ENCODE measurements around the gene CTNNBL1.

CTNNBL1 gene

DNA sequence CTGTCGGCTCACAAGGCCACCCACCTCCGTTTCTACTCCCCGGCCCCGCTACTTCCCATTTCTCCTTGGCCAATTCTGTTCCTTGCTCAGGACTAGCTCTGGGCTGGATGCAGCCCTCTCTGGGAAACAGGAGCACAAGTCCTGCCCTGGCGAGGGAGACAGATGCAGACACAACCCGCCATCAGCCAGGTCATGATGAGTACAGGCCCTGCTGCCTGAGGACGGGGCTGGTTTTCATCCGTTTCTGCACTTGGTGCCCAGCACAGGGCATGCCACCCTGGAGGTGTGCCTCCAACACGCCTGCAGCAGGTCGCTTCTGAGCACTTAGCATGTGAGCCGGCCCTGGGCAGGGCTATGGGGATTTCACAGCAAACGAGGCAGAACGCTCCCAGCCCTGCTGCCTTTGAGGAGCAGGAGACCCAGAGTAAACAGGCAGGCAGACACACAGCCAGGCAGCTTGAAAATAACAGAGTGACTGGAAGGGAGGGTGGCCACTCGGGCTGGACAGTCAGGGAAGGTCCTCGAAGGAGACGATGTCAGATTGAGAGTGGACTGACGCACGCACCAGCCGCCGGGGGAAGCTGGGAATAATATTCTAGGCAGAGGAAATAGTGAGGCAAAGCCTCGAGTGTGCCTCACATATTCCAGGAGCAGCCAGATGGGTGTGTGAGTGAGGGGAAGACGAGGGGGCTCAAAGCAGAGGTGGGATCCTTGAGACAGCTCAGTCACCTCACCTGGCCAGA lies 187.9 kb downstream of the CTNNBL1 start:
- TF ChIP-seq ZFX (IDR thresholded peaks at IDR 0.05; ENCODE audit: borderline replicate concordance) = no peak
- no peak overlapping the region for H3K27ac ChIP-seq

DNA sequence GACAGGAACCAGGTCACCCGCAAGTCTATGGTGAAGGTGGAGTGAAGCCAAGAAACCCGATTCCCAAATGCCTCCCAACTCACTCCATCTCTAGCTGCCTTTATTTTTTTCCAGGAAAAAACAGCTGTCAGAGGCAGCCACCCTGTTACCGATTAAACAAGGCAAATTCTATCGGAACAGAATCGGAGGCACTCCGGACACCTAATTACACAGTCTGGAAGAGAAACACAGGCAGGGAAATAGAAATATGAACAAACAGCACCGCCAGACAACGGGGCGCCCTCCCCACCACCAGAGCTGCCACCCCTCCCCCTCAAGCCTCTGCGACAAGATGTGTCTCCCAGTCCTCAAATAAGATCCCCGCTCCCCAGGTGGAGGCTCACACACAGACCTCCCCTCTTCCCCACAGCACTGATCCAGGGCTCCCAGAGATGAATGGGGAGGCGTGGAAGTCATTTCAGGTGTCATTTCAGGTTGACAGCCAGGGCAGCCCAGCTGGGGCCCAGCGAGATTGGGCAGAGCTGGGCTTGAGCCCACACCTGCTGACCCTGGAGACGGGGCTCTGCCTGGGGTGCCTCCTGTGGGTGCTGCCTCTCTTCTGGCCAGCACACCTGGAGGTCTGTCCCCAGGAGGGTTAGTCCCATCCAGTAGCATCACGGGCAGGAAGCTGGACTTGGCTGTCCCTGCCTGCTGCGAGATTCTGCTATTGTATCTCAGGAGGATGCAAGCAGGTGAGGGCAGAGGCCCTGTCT lies 189.3 kb downstream of the CTNNBL1 start:
- H3K27ac ChIP-seq = no peak overlapping the region
- TF ChIP-seq, protein P1, sequence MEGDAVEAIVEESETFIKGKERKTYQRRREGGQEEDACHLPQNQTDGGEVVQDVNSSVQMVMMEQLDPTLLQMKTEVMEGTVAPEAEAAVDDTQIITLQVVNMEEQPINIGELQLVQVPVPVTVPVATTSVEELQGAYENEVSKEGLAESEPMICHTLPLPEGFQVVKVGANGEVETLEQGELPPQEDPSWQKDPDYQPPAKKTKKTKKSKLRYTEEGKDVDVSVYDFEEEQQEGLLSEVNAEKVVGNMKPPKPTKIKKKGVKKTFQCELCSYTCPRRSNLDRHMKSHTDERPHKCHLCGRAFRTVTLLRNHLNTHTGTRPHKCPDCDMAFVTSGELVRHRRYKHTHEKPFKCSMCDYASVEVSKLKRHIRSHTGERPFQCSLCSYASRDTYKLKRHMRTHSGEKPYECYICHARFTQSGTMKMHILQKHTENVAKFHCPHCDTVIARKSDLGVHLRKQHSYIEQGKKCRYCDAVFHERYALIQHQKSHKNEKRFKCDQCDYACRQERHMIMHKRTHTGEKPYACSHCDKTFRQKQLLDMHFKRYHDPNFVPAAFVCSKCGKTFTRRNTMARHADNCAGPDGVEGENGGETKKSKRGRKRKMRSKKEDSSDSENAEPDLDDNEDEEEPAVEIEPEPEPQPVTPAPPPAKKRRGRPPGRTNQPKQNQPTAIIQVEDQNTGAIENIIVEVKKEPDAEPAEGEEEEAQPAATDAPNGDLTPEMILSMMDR (IDR thresholded peaks at IDR 0.05) = no peak
- TF ChIP-seq ZFX (IDR thresholded peaks at IDR 0.05; ENCODE audit: borderline replicate concordance) = no peak

DNA sequence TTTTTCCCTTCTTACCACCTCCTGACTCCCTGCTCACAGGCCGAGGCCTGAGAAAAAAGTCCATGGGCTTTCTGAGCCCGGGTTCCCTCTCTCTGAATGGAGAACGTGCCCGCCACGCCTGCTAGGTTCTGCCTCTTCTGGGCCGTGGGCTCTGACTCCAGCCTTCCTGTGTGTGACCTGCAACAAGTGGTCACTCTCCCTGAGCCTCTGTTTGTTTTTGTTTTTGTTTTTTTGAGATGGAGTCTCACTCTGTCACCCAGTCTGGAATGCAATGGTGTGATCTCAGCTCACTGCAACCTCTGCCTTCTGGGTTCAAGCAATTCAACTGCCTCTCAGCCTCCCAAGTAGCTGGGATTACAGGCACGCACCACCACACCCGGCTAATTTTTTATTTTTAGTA lies 191.2 kb downstream of the CTNNBL1 start:
- TF ChIP-seq, protein P1 (IDR thresholded peaks at IDR 0.05) = no peak
- no peak for TF ChIP-seq ZFX (IDR thresholded peaks at IDR 0.05; ENCODE audit: borderline replicate concordance)
- H3K27ac ChIP-seq = no peak overlapping the region

DNA sequence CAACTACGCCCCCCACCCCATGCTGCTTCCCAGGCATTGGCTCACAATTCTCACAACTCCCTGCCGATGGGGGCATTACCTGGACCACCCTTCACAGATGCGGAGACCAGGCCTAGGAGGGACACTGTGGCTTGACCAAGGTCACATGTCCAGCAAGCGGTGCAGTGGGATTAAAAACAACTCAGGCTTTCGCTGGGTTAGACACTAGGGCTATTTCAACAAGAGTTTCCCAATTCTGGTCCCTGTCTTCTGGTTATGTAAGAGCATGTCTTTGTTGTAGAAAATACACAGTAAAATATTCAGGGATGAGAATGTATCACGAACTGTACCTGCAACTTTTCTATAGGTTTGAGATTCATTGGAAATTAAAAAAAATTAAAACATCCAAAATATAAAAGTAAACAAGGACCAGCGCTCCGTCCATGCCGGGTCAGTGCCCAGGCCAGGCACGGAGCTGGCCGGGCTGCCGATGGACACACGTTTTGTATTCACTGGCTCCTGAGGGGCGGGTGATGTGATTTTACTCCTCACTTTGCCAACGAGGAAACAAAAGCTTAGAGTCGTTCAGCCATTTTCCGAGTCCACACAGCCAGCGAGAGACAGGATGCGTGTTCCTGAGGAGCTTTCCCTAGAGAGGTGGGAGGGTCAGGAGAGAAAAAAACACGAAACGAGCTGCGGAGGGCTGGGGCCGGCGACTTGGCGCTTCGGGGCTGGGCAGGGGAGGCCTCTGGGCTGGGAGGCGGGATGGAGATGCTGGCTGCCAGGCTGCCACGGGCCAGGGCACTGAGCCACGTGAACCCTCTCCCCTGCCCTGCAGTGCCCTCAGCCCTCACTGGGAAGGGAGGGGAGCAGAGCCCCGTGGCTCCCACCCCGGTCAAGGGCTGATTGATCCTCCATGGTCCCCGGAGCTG lies 192.0 kb downstream of the CTNNBL1 start:
- no peak overlapping the region for H3K27ac ChIP-seq
- no peak for TF ChIP-seq ZFX (IDR thresholded peaks at IDR 0.05; ENCODE audit: borderline replicate concordance)
- TF ChIP-seq, protein P1 (IDR thresholded peaks at IDR 0.05) = no peak

DNA sequence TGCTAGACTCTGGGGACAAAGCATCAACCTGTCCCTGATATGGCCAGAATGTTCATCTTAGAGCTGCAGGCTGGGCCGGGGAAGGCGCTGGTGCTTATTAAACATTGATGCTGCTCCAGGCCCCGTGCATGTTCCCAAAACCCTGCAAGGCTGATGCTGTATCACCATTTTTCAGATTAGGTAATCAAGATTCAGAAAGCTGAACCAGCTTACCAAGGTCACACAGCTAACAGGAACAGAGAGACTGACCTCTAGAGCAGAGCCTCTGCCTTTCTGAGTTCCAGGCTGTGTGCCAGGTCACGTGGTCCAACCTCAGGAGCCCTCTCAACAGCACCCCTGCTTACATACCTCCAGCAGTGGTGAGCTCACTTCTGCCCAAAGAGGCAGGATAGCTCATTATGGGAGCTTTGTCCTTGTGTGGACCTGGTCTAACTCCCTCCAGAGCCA lies 193.0 kb downstream of the CTNNBL1 start:
- no peak overlapping the region for H3K27ac ChIP-seq
- TF ChIP-seq, protein P1 (IDR thresholded peaks at IDR 0.05) = no peak
- no peak for TF ChIP-seq ZFX (IDR thresholded peaks at IDR 0.05; ENCODE audit: borderline replicate concordance)

DNA sequence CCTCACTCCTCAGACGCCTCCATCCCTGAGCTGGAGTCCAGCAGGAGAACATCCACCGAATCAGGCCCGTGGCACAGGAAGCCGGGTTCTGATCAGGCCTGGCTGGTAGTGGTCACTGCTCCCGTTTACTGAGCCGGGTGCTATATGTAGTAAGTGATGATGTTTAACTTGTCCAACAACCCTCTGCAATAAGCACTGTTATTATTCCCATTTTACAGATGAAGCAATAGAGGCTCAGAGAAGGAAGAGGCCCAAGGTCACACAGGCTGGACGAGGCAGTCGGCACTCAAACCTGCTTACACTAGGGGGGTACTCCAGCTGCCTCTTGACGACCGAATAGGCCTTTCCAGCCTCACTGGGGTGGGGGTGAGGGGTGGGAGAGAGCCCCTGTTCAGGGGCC lies 194.8 kb downstream of the CTNNBL1 start:
- no peak overlapping the region for H3K27ac ChIP-seq
- TF ChIP-seq ZFX (IDR thresholded peaks at IDR 0.05; ENCODE audit: borderline replicate concordance) = no peak
- TF ChIP-seq, protein P1 (IDR thresholded peaks at IDR 0.05) = no peak

DNA sequence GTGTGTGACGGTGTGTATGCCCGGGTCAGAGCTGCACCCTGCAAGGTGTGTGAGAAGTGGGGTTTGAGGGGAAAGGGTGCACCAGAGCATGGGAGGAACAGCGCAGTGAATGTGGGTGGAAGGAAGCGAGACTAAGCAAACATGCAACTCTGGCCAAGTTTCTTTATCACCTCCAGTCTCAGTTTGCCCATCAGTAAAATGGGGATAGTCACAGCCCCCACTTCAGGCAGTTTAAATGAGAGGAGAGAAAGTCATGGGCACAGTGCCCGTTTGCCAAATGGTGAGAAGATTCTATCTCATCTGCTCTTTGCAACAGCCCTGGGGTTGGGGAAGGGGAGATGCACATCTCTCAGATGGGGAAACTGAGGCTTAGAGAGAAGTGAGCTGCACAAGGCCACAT lies 196.3 kb downstream of the CTNNBL1 start:
- TF ChIP-seq ZFX (IDR thresholded peaks at IDR 0.05; ENCODE audit: borderline replicate concordance) = no peak
- TF ChIP-seq, protein P1 (IDR thresholded peaks at IDR 0.05) = no peak
- H3K27ac ChIP-seq = no peak overlapping the region
